D721Med (cell line): ENCODE data around the gene EIF2B5.

Source experiments
- DNase-seq: peaks from one replicate; pipeline ENCODE4 v3.0.0; 2011; ENCODE audit warnings: low spot score; ENCODE audit not compliant: insufficient read length
- FAIRE-seq: peaks from 2 replicates; lab custom pipeline; 2011; peaks lifted over from hg19 to GRCh38; lab: Jason Lieb, UNC
- TF ChIP-seq, protein P1 (sequence below): IDR thresholded peaks from 2 replicates; pipeline ENCODE4 v1.5.1; 2012; ENCODE audit warnings: mild to moderate bottlenecking, control low read depth; ENCODE audit not compliant: insufficient read depth; ENCODE audit errors: missing control alignments

Gene EIF2B5

DNA sequence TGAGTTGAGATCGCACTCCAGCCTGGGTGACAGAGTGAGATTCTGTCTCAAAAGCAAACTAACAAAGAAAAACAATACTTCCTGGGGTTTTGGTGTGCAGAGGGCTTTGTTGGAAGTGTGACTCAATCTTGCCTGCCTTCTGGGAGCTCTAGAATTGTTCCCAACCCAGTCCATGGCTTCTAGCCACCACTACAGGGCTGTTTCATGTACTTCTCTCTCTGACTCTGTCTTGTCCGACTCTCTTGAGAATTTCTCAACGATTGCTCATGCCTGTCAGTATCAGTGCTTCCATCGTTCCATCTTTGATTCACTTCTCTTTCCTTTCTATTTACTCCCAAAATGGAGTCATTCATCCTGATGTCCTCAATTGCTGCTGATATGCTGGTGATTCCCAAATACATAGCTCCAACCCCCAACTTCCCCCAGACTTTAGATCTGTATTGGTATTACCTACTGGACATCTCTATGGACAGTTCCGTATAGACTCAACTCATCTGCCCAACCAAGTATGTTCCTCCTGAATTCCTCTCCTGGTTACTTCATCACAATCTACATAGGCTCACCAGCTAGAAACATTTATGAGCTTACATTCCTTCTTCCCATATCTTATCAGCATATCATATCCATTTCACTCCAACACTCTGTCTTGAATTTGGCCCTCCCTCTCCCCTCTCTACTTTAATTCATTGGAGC lies 37.7 kb downstream of the EIF2B5 start:
- DNase-seq: no peak
- TF ChIP-seq, protein P1, sequence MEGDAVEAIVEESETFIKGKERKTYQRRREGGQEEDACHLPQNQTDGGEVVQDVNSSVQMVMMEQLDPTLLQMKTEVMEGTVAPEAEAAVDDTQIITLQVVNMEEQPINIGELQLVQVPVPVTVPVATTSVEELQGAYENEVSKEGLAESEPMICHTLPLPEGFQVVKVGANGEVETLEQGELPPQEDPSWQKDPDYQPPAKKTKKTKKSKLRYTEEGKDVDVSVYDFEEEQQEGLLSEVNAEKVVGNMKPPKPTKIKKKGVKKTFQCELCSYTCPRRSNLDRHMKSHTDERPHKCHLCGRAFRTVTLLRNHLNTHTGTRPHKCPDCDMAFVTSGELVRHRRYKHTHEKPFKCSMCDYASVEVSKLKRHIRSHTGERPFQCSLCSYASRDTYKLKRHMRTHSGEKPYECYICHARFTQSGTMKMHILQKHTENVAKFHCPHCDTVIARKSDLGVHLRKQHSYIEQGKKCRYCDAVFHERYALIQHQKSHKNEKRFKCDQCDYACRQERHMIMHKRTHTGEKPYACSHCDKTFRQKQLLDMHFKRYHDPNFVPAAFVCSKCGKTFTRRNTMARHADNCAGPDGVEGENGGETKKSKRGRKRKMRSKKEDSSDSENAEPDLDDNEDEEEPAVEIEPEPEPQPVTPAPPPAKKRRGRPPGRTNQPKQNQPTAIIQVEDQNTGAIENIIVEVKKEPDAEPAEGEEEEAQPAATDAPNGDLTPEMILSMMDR: no peak
- FAIRE-seq: no peak

DNA sequence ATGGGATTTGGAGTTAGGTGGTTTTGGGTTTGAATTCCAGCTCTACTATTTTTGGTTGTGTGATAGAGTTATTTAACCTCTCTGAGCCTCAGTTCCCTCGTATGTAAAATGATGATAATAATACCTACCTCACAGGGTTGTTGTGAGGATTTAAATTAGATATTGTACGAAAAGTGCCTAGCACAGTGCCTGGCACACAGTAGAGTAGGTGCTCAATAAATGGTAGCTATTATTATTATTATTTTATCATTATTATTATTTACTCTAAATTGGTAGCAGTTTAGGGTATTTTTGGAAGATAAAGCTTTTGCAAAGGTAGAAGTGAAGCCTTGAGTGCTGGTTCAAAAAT lies 38.2 kb downstream of the EIF2B5 start:
- FAIRE-seq (no peak), DNase-seq (no peak)
- TF ChIP-seq, protein P1: no peak

GRCh38 chr3:184174284-184174645 lies 39.1 kb downstream of the EIF2B5 start:
- TF ChIP-seq, protein P1: no peak
- no peak for FAIRE-seq
- no peak for DNase-seq

GRCh38 chr3:184174646-184175492 lies 39.7 kb downstream of the EIF2B5 start, which contains the start of gene AP2M1:
Gene AP2M1, plus strand, starts transcription at chr3:184174855. Its CDS starts 2,139 bp downstream, at chr3:184176994.
- FAIRE-seq: no peak
- TF ChIP-seq, protein P1: no peak
- peak; percentile 71 for DNase-seq

GRCh38 chr3:184175506-184175905 lies 40.3 kb downstream of the EIF2B5 start:
- FAIRE-seq (no peak), DNase-seq (no peak)
- TF ChIP-seq, protein P1: no peak

DNA sequence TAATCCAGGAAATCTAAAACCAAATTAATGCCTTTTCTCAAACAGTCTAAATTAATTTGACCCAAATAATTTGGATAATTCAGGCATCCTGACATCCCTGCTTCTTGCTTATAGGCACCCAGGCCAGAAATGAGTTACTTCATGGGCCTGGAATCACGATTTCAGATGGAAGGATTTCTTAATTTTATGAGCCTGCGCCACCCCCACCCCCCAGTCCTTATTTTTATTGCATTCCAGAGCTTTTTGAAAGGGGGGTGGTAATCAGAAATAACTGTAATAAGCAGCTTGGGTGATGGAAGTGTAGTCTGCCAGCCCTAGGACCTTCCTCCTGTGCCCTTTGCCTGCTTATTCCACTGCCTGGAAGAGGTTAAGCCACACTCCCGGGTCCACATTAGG lies 40.8 kb downstream of the EIF2B5 start:
- TF ChIP-seq, protein P1: no peak
- FAIRE-seq (no peak), DNase-seq (no peak)
